Right cardiac atrium (tissue), 5 donors: Measurements from ENCODE around the gene IQCN. TPM values are rescaled to one million over a fixed set of nuclear protein-coding genes. Genes with fewer than 3 reads are reported as not detected.

Experiments
- ATAC-seq, 2 donors: fragments of 200-7000 bp; cut with Tn5 transposase; one replicate each; pipeline versions ENCODE4 v1.8.0 to v1.9.1; 2020; ENCODE audit warnings: moderate library complexity in 2 of 2, mild to moderate bottlenecking in 1 of 2
- DNase-seq, 3 donors: peaks; one replicate each; pipeline ENCODE4 v3.0.0-alpha.2; 2020
- H3K27ac ChIP-seq: one replicate; pipeline ENCODE4 v1.5.1; 2013; ENCODE audit warnings: mild to moderate bottlenecking, low read length, control low read depth, moderate library complexity
- H3K27me3 ChIP-seq: one replicate; pipeline ENCODE4 v1.6.1; 2013; ENCODE audit not compliant: control insufficient read depth, insufficient read depth
- H3K4me1 ChIP-seq: one replicate; pipeline ENCODE4 v1.6.1; 2013; ENCODE audit warnings: low read length; ENCODE audit not compliant: control insufficient read depth, insufficient read depth
- H3K4me3 ChIP-seq: one replicate; pipeline ENCODE4 v1.5.1; 2013; ENCODE audit warnings: low read length, control low read depth
- H3K9me3 ChIP-seq: one replicate; pipeline ENCODE4 v1.6.1; 2013; ENCODE audit warnings: low read length; ENCODE audit not compliant: control insufficient read depth
- WGBS: extraction: QIAGEN DNeasy Blood & Tissue Kit; methylation state at CpG from one replicate; pipeline ENCODE4 v1.1.7; 2013; 5-methylcytosine and 5-hydroxymethylcytosine counted together
- intact Hi-C, 4 donors: fragments of 100-400 bp; cut with DNase I; formaldehyde crosslinking; loops; one replicate each; pipeline versions ENCODE4 v1.11.0 to v1.14.0; 2022 to 2023
- microRNA-seq, 2 donors: library from miRNA; unstranded; fragments of <30 nt; microRNA quantifications; one replicate each; pipeline ENCODE4 v1.2.0, GENCODE V29; 2020 to 2021
- polyA plus RNA-seq: library from polyadenylated mRNA; stranded (reverse); fragments of 200-250 nt; gene quantifications from one replicate; pipeline ENCODE4 v1.2.3, GENCODE V29; 2013
- total RNA-seq, 4 donors: library from RNA; stranded (reverse); fragmentation: NEBNext Ultra II Directional; extraction: Animal tissue kit (Norgen Biotek cat#: 25700); gene quantifications; one replicate each; pipeline ENCODE4 v1.2.1, GENCODE V29; 2021
- donor health status: healthy with polysubstance abuse.
- donor health status: DM: no; HTN: yes; CAD: no.
- donor health status: DM: no; HTN: no; CAD: no.
- donor health status: DM: no; HTN: yes; CAD: no; lungs with severe emphysema.
- donor health status: DM: yes; HTN: yes; CAD: no.

The IQCN gene
- total and polyA plus RNA-seq, 5 donors = 0.65 to 5.3 (median 1.2) TPM

GRCh38 chr19:18208098-18208951 is 65.9 kb downstream of the IQCN start:
- H3K27ac ChIP-seq = peak overlapping the region; percentile 8
- H3K4me3 ChIP-seq = no peak overlapping the region
- DNase-seq = peak; percentile 73 to 87 (median 85)
- intact Hi-C loops = loop anchor here in 3 of 4 donors (2.0 to 10.0 kb wide), 4 partner anchors 42 to 206 kb away; partner anchors contain the start of genes SSBP4 (in 2 of the 3) and LSM4 (in 1 of the 3)
- H3K9me3 ChIP-seq = no peaks in the 10 kb centered on the region
- no peaks in the 10 kb centered on the region for H3K27me3 ChIP-seq
- H3K4me1 ChIP-seq = no peaks in the 10 kb centered on the region
- WGBS = 13% methylated on average over 32 of the region's 32 CpGs
- no peak for ATAC-seq

Small RNA genes within 50 kb of the gene (microRNA-seq; reads per million reads assigned to microRNA genes)
- 2.1 to 2.7 reads per million in 2 donors for gene MIR3188

Other genes with a start within 250 kb of the IQCN start
- gene IL12RB1, start 187.5 kb downstream of the IQCN start, total RNA-seq = 1 to 10 TPM in 2 of 4 donors, under 1 TPM in 2; 0.79 to 1.6 (median 0.97) TPM
- 0.32 TPM for gene IL12RB1, start 187.5 kb downstream of the IQCN start, polyA plus RNA-seq
- 1 to 10 TPM; 5.1 to 6.9 (median 6.5) TPM for gene MAST3, start 176.7 kb downstream of the IQCN start, total RNA-seq
- 2.6 TPM for gene MAST3, start 176.7 kb downstream of the IQCN start, polyA plus RNA-seq
- gene PIK3R2, start 121.3 kb downstream of the IQCN start, total RNA-seq = 10 to 100 TPM; 21.3 to 30.1 (median 26.4) TPM
- 7.1 TPM for gene PIK3R2, start 121.3 kb downstream of the IQCN start, polyA plus RNA-seq
- 10 to 100 TPM; 21.8 to 47.4 (median 35.9) TPM for gene IFI30, start 100.6 kb downstream of the IQCN start, total RNA-seq
- gene IFI30, start 100.6 kb downstream of the IQCN start, polyA plus RNA-seq = 10.1 TPM
- 10 to 100 TPM in 2 of 4 donors, 1 to 10 TPM in 2; 8.0 to 12.0 (median 10.0) TPM for gene MPV17L2, start 81.2 kb downstream of the IQCN start, total RNA-seq
- 19.5 TPM for gene MPV17L2, start 81.2 kb downstream of the IQCN start, polyA plus RNA-seq
- gene RAB3A, start 70.4 kb downstream of the IQCN start, total RNA-seq = 10 to 100 TPM; 23.1 to 41.5 (median 29.5) TPM
- 29.1 TPM for gene RAB3A, start 70.4 kb downstream of the IQCN start, polyA plus RNA-seq
- gene PDE4C, start 48.0 kb downstream of the IQCN start, total RNA-seq = 1 to 10 TPM in 2 of 4 donors, under 1 TPM in 2; 0.47 to 1.6 (median 0.97) TPM
- 2.8 TPM for gene PDE4C, start 48.0 kb downstream of the IQCN start, polyA plus RNA-seq
- 100 to 1,000 TPM; 117 to 229 (median 122) TPM for gene JUND, start 7.2 kb upstream of the IQCN start, total RNA-seq
- 233 TPM for gene JUND, start 7.2 kb upstream of the IQCN start, polyA plus RNA-seq
- gene LSM4, start 48.6 kb upstream of the IQCN start, total RNA-seq = 10 to 100 TPM; 55.6 to 77.2 (median 64.8) TPM
- gene LSM4, start 48.6 kb upstream of the IQCN start, polyA plus RNA-seq = 131 TPM
- 10 to 100 TPM; 31.3 to 42.0 (median 35.0) TPM for gene PGPEP1, start 66.1 kb upstream of the IQCN start, total RNA-seq
- 17.4 TPM for gene PGPEP1, start 66.1 kb upstream of the IQCN start, polyA plus RNA-seq
- gene GDF15, start 111.7 kb upstream of the IQCN start, total RNA-seq = under 1 TPM in 3 of 4 donors, not detected in 1; 0.50 to 0.60 (median 0.53) TPM
- gene GDF15, start 111.7 kb upstream of the IQCN start, polyA plus RNA-seq = 0.25 TPM
- 1 to 10 TPM; 3.1 to 4.3 (median 3.7) TPM for gene LRRC25, start 123.2 kb upstream of the IQCN start, total RNA-seq
- 1.5 TPM for gene LRRC25, start 123.2 kb upstream of the IQCN start, polyA plus RNA-seq
- gene SSBP4, start 144.9 kb upstream of the IQCN start, total RNA-seq = 10 to 100 TPM; 32.7 to 40.0 (median 37.8) TPM
- 36.2 TPM for gene SSBP4, start 144.9 kb upstream of the IQCN start, polyA plus RNA-seq
- gene ISYNA1, start 163.7 kb upstream of the IQCN start, total RNA-seq = 10 to 100 TPM; 36.9 to 55.4 (median 45.3) TPM
- 50.7 TPM for gene ISYNA1, start 163.7 kb upstream of the IQCN start, polyA plus RNA-seq
- gene ELL, start 247.6 kb upstream of the IQCN start, total RNA-seq = 10 to 100 TPM; 12.6 to 19.0 (median 14.0) TPM
- 9.3 TPM for gene ELL, start 247.6 kb upstream of the IQCN start, polyA plus RNA-seq